CD4-positive, alpha-beta T cell treated with Interferon alpha-2 for 1 hour (primary cell): ENCODE measurements around the gene ENAH.

Source experiments
- DNase-seq, 2 donors: peaks; one replicate each; pipeline ENCODE4 v3.0.0-alpha.2; 2020 to 2022

ENAH gene

DNA sequence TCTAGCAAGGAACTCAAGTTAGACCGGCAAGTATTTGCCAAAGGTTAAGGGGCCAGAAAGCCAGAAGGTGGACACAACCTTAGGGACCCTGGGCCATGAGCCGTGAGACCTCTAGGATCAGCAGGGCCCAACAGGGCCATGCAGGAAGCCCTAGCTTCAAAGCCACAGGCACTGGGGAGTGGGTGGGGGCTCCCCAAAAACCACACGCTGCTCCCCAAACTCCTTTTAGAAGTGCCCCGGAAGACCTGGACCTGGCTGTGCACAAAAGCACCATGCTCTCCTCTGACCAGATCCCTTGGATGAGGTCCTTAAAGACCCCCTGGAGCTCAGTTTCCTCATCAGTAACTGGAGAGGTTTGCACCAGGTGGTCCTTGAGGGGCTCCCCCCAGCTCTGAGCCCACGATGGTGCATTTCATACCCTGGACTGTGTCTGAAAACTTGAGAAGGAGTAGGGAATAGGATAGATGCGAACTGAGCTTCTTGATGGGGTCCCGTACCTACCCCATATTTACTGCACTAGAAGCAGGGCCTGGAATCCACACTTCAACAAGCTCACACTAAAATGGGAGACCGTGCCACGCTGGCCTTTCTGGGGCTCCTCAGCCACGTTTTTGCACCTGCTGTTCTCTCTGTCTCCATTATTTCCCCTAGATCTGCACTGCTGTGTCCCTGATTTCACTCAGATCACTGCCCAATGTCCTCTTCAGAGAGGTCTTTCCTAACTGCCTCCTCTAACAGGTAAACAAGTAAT, 184.5 kb downstream of the ENAH start:
- no peak for DNase-seq

GRCh38 chr1:225467193-225468020, 185.5 kb downstream of the ENAH start:
- DNase-seq = peak; percentile 84 to 85

DNA sequence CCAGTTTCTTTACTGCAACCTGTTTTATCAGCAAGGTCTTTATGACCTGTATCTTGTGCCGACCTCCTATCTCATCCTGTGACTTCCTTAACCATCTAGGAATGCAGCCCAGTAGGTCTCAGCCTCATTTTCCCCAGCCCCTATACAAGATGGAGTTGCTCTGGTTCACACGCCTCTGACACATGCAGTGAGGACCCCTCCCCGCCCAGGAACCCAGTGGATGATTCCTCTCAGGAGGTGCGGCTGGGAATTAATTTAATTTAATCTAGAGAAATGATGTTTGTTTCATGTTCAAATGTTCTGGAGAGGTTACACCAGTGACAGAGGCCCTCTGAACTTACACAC, 186.1 kb downstream of the ENAH start:
- no peak for DNase-seq

DNA sequence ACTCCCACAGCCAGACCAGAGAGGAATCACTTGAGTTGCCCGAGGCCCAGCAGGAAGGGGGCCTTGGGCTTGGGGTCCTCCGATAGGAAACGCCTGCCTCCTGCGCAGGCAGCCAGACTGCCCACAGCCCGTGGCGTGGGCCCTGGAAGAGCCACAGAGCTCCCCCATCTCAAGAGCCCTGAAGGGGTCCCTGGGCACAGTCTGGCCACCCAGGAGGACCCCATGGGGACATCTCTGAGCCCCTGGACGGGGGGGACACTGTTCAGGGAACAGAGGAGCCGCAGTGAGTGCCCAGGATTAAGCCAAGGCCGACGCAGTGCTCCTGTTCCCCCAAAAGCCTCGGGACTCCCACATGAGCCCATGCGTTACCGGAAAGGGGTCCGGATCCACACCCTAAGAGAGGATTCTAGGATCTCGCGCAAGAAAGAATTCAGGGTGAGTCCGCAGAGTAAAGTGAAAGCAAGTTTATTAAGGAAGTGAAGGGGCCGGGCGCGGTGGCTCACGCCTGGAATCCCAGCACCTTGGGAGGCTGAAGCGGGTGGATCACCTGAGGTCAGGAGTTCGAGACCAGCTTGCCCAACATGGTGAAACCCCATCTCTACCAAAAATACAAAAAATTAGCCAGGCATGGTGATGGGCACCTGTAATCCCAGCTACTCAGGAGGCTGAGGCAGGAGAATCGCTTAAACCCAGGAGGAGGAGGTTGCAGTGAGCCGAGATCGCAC, 187.0 kb downstream of the ENAH start:
- DNase-seq = no peak

- DNase-seq = no peak
These were observed 187.8 kb downstream of the ENAH start for GRCh38 chr1:225464851-225465792.

GRCh38 chr1:225462714-225463574, 190.0 kb downstream of the ENAH start:
- DNase-seq = no peak

DNA sequence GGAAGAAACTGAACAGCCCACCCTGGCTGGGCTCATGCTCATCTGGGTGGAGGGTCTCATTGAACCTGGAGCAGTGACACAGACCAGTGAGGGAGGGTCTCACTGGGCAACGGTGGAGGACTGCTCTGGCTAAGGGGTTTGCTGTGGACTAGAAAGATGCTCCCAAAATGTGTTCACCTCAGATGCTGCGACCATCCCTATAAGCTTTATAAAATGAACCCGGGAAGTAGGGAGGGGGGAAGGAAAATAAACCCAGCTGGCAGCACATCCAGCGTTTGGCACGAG, 190.6 kb downstream of the ENAH start:
- no peak for DNase-seq

- no peak for DNase-seq
These were observed 191.1 kb downstream of the ENAH start for GRCh38 chr1:225461533-225462428.

- DNase-seq = peak; percentile 52 to 78
These were observed 192.0 kb downstream of the ENAH start for GRCh38 chr1:225460737-225461532.

DNA sequence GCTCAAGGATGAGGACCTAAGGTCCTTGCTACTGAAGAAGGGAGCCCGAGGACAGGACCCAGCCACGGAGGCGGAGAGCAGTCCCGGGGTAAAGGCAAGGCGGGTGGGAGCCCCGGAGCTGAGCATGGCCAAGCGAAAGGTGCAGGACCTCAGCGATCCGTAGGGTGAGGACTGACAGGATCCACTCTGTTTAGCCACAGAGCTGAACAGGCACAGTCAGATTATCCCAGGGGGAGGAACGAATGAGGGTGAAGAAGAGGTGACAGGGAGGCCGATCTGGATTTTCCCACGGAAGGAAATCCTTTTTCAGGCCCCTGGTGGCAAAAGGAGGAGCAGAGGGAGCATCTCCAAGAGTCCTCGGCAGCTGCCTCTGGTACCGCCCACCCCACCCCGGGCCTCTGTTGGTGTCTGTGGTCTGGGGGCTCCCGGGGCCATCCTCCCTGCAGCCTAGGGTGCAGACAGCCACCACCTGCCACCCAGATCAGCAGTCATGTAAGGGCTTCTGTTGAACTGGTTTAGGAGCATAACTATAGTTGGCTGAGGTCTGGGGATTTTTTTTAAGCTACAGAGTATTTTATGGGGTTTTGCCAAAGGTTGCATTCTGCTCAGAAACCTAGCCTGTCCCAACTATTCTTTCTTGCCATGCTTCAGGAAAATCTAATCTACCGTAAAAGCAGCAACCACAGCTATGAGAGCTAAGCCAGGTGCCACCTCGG, 192.7 kb downstream of the ENAH start:
- DNase-seq = peak in 1 of 2 donors; percentile 29

GRCh38 chr1:225458222-225458631, 194.7 kb downstream of the ENAH start:
- no peak for DNase-seq

- DNase-seq = peak; percentile 60 to 65
These were observed 198.2 kb downstream of the ENAH start for GRCh38 chr1:225454733-225455132.

DNA sequence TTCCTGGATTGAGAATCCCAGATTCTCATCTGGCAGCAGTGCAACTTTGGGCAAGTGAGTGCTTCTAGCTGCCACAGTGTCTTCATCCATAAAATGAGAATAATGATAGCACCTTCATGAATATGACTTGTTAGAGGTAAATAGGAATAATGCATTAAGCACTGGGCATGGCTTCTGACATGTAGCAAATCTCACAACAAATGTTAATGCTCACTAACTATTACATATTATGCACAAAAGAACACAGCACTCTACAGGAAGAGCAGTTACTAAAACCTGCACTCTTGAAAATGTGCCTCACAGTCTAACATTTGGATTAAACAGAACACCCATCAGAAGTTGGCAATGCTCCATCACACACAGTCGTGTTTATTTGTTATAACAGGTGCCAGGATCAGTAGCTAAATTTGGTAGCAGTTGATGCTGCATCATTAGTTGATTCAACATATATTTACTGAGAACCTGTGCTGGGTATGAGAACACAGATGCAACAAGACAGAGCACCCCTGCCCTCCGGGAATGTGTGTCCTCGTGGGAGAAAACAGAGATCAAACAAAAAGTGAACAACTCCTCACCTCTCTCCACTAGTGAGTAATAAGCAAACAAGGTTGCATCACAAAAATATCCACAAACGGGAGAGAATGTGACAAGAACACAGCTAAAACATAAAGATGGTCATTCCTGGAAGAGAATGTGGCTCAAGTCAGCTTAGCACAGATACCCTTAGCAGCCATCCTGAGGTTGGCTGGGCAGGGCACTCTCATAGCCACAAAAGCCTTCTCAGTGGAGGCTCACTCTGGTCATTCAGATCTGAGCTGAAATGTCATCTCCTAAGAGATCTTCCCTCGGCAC, 198.9 kb downstream of the ENAH start:
- DNase-seq = no peak

- DNase-seq = no peak
These were observed 200.9 kb downstream of the ENAH start for GRCh38 chr1:225451840-225452515.

DNA sequence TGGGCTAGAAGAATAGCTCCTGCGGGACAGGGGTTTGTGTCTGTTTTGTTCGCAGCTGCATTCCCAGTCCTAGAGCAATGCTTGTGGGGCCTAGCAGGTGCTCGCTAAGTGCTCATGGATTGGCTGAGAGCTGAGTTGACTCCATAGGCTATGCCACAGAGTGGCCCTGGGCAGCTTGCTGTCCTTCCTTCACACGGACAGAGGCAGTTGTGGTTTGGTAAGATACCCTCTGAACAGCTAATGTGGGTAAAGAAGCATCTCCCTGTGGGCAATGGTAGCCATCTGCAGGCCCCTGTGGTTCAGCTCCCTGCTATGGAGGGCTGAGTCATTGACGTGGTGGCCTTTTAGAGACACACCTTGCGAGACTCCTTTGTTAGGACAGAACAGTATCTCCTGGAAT, 201.6 kb downstream of the ENAH start:
- DNase-seq = no peak

GRCh38 chr1:225450491-225451191, 202.3 kb downstream of the ENAH start:
- DNase-seq = peak in 1 of 2 donors; percentile 38

- no peak for DNase-seq
These were observed 203.1 kb downstream of the ENAH start for GRCh38 chr1:225449774-225450173.
